HG03342 (cell line): Measurements from ENCODE around the gene ARSG.
"Not testable (repeated sequence)": the region's sequence is repeated elsewhere in the genome, so short reads cannot be mapped to it uniquely, and the experiment has no call there.

Experiments
- ATAC-seq: cut with Tn5 transposase; IDR thresholded peaks from one replicate; pipeline ENCODE4 v1.9.1; 2021; ENCODE audit warnings: mild to moderate bottlenecking, moderate library complexity; ENCODE audit not compliant: unreplicated experiment

Gene ARSG

GRCh38 chr17:68276339-68276738 lies 15.0 kb upstream of the ARSG start:
- not testable (repeated sequence) for ATAC-seq

GRCh38 chr17:68277807-68278206 lies 13.5 kb upstream of the ARSG start:
- no peak for ATAC-seq

- not testable (repeated sequence) for ATAC-seq
These were observed 9.3 kb upstream of the ARSG start for GRCh38 chr17:68281965-68282364.

GRCh38 chr17:68288375-68288774 lies 2.9 kb upstream of the ARSG start:
- ATAC-seq, result peak; percentile 16

- no peak for ATAC-seq
These were observed 2.5 kb upstream of the ARSG start for GRCh38 chr17:68288804-68289203.

GRCh38 chr17:68289473-68289872 lies 1.8 kb upstream of the ARSG start:
- ATAC-seq, result no peak

GRCh38 chr17:68289936-68290267 lies 1.4 kb upstream of the ARSG start:
- no peak for ATAC-seq

GRCh38 chr17:68290268-68290954 lies 884 bp upstream of the ARSG start:
- no peak for ATAC-seq

GRCh38 chr17:68291836-68292688 lies 767 bp downstream of the ARSG start:
- ATAC-seq, result peak; percentile 57

GRCh38 chr17:68292689-68293040 lies 1.4 kb downstream of the ARSG start:
- ATAC-seq, result no peak

GRCh38 chr17:68293490-68294195 lies 2.3 kb downstream of the ARSG start:
- no peak for ATAC-seq

- no peak for ATAC-seq
These were observed 2.9 kb downstream of the ARSG start for GRCh38 chr17:68294196-68294555.

- no peak for ATAC-seq
These were observed 3.3 kb downstream of the ARSG start for GRCh38 chr17:68294617-68295016.

GRCh38 chr17:68295086-68295485 lies 3.8 kb downstream of the ARSG start:
- ATAC-seq, result no peak

GRCh38 chr17:68296217-68297191 lies 5.2 kb downstream of the ARSG start:
- no peak for ATAC-seq

GRCh38 chr17:68297195-68297594 lies 5.9 kb downstream of the ARSG start:
- no peak for ATAC-seq

- ATAC-seq, result no peak
These were observed 7.3 kb downstream of the ARSG start for GRCh38 chr17:68298601-68299000.

- no peak for ATAC-seq
These were observed 8.5 kb downstream of the ARSG start for GRCh38 chr17:68299817-68300216.

GRCh38 chr17:68301438-68301959 lies 10.2 kb downstream of the ARSG start:
- no peak for ATAC-seq

- ATAC-seq, result no peak
These were observed 10.8 kb downstream of the ARSG start for GRCh38 chr17:68302066-68302564.
